ENCODE data around the gene DEFB128.

DEFB128 gene

DNA sequence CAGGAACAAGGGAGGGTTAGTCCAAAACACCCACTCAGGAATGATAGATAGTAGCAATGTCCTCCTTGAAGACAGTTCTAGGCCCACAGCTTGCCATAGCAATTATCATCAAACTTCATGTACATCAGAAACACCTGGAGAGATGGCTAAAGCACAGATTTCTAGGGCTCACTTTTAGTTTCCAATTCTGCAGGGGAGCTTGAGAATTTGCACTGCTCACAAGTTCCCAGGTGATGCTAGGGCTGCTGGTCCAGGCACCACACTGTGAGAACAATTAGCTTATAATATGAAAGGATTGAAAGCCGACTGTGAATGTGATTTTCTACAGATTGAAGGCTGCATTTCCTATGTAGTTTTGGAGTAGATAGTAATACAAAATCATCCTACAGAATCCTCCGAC is 43.6 kb downstream of the DEFB128 start:
- DNase-seq, result no peak

DNA sequence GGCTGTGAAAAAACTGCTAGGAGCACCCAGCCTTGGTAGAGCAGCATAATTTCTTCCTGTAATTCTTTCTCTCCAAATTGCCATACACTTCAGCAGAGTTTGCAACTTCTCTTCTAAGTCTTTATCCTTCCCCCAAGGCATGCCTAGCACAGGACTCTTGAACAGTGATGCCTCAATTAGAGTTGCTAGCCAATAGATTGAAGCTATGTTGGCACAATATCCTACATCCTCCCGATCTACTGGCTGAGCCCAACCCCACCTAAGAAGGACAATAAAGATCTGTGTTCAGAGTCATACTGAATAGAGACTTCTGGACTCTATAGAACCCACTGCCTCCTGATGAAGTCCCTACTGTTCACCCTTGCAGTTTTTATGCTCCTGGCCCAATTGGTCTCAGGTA is 47.2 kb downstream of the DEFB128 start, which contains the start of gene DEFB126:
Gene DEFB126, plus strand, starts transcription at position 301 of the 400 bp plus-strand sequence. Its CDS starts 39 bp downstream, at position 340.
- no peak for DNase-seq

All from activated CD4-positive, CD25-positive, alpha-beta regulatory T cell (primary cell).